Right forelimb (tissue), 1 donor: ENCODE data around the gene PRXL2B.

Experiments used
- DNase-seq: peaks from one replicate; pipeline ENCODE4 v3.0.0-alpha.2; 2018

Gene PRXL2B

GRCh38 chr1:2587860-2588571 is 1.4 kb downstream of the PRXL2B start:
- DNase-seq = peak; percentile 41

- peak; percentile 42 for DNase-seq
Observed at GRCh38 chr1:2588661-2589430, 2.3 kb downstream of the PRXL2B start.

GRCh38 chr1:2589431-2590232 is 3.1 kb downstream of the PRXL2B start:
- peak; percentile 23 for DNase-seq

GRCh38 chr1:2590233-2591141 is 3.9 kb downstream of the PRXL2B start:
- peak; percentile 29 for DNase-seq

- no peak for DNase-seq
Observed at GRCh38 chr1:2591233-2591580, 4.6 kb downstream of the PRXL2B start.

GRCh38 chr1:2591581-2592261 is 5.1 kb downstream of the PRXL2B start:
- peak; percentile 18 for DNase-seq

- DNase-seq = no peak
Observed at GRCh38 chr1:2592672-2593071, 6.1 kb downstream of the PRXL2B start.

- no peak for DNase-seq
Observed at GRCh38 chr1:2593251-2593878, 6.8 kb downstream of the PRXL2B start.

GRCh38 chr1:2594001-2594640 is 7.5 kb downstream of the PRXL2B start:
- no peak for DNase-seq

GRCh38 chr1:2594641-2595131 is 8.1 kb downstream of the PRXL2B start:
- DNase-seq = no peak

- no peak for DNase-seq
Observed at GRCh38 chr1:2595261-2595811, 8.8 kb downstream of the PRXL2B start.

GRCh38 chr1:2595812-2596529 is 9.4 kb downstream of the PRXL2B start:
- no peak for DNase-seq

- DNase-seq = no peak
Observed at GRCh38 chr1:2596530-2597333, 10.2 kb downstream of the PRXL2B start.

- DNase-seq = no peak
Observed at GRCh38 chr1:2597441-2598328, 11.1 kb downstream of the PRXL2B start.

GRCh38 chr1:2598329-2598931 is 11.9 kb downstream of the PRXL2B start:
- no peak for DNase-seq

GRCh38 chr1:2601721-2602303 is 15.2 kb downstream of the PRXL2B start:
- DNase-seq = no peak

- no peak for DNase-seq
Observed at GRCh38 chr1:2602311-2602835, 15.8 kb downstream of the PRXL2B start.
